CD4-positive, alpha-beta memory T cell (primary cell): ENCODE results near the gene PPP3R1. TPM values are rescaled to one million over a fixed set of nuclear protein-coding genes. Genes with fewer than 3 reads are reported as not detected.

ENCODE experiments used
- CTCF ChIA-PET: fragments of 350-600 bp; sonication (Branson Sonifier 250); formaldehyde crosslinking; loops from one replicate; lab custom pipeline; 2021; ENCODE audit warnings: inconsistent platforms; ENCODE audit not compliant: partially characterized antibody; lab: Charles Lee
- POLR2A ChIA-PET: fragments of 350-600 bp; sonication (Branson Sonifier 250); formaldehyde crosslinking; loops from one replicate; lab custom pipeline; 2021; ENCODE audit not compliant: partially characterized antibody; lab: Charles Lee
- DNase-seq, 5 donors: peaks; one replicate each; pipeline versions ENCODE4 v3.0.0 to v3.0.0-alpha.2; 2020 to 2022; ENCODE audit warnings: mixed read lengths in 1 of 5
- H3K27ac ChIP-seq: one replicate; pipeline ENCODE4 v1.7.0; 2013; ENCODE audit warnings: low read depth, low read length
- H3K27me3 ChIP-seq: 2 replicates; pipeline ENCODE4 v1.7.0; 2013; ENCODE audit warnings: mild to moderate bottlenecking, low read length, moderate library complexity; ENCODE audit not compliant: insufficient read depth
- H3K36me3 ChIP-seq: 2 replicates; pipeline ENCODE4 v1.7.0; 2013; ENCODE audit warnings: mild to moderate bottlenecking, low read length, moderate library complexity; ENCODE audit not compliant: insufficient read depth
- H3K4me1 ChIP-seq: 2 replicates; pipeline ENCODE4 v1.7.0; 2013; ENCODE audit warnings: mild to moderate bottlenecking, low read length, moderate library complexity; ENCODE audit not compliant: insufficient read depth
- H3K4me3 ChIP-seq, 2 donors: one replicate each; pipeline ENCODE4 v1.7.0; 2013; ENCODE audit warnings: low read length in 2 of 2, mild to moderate bottlenecking in 1 of 2
- H3K9me3 ChIP-seq, 2 donors: one replicate each; pipeline ENCODE4 v1.7.0; 2013; ENCODE audit warnings: low read length in 2 of 2, control low read depth in 1 of 2; ENCODE audit not compliant: control insufficient read depth in 1 of 2
- H3K27ac Mint-ChIP-seq, 7 donors: one replicate each; pipeline ENCODE4 v1.8.0; 2020 to 2021; ENCODE audit warnings: mixed read lengths in 7 of 7, mild to moderate bottlenecking in 6 of 7, inconsistent platforms in 3 of 7, moderate library complexity in 3 of 7
- H3K27me3 Mint-ChIP-seq, 2 donors: one replicate each; pipeline ENCODE4 v1.8.0; 2020 to 2021; ENCODE audit warnings: mixed read lengths in 2 of 2
- H3K36me3 Mint-ChIP-seq, 2 donors: one replicate each; pipeline ENCODE4 v1.8.0; 2020 to 2021; ENCODE audit warnings: mixed read lengths in 2 of 2, inconsistent platforms in 1 of 2, mild to moderate bottlenecking in 1 of 2
- H3K4me1 Mint-ChIP-seq, 4 donors: one replicate each; pipeline ENCODE4 v1.8.0; 2020 to 2021; ENCODE audit warnings: mixed read lengths in 4 of 4, mild to moderate bottlenecking in 1 of 4
- H3K4me3 Mint-ChIP-seq, 8 donors: one replicate each; pipeline ENCODE4 v1.8.0; 2020 to 2021; ENCODE audit warnings: mixed read lengths in 8 of 8, mild to moderate bottlenecking in 7 of 8, moderate library complexity in 6 of 8, inconsistent platforms in 3 of 8
- H3K9me3 Mint-ChIP-seq, 8 donors: one replicate each; pipeline ENCODE4 v1.8.0; 2020 to 2021; ENCODE audit warnings: mixed read lengths in 8 of 8, mild to moderate bottlenecking in 5 of 8, inconsistent platforms in 3 of 8, moderate library complexity in 1 of 8
- intact Hi-C: fragments of 100-400 bp; cut with micrococcal nuclease; formaldehyde crosslinking; loops from one replicate; pipeline ENCODE4 v1.15.1; 2023
- polyA plus RNA-seq, 2 donors: library from polyadenylated mRNA; unstranded; fragments of 300-500 nt; fragmentation: Illumina TruSeq; gene quantifications; one replicate each; pipeline ENCODE4 v1.2.3, GENCODE V29; 2021
- total RNA-seq, 2 experiments: library from RNA; stranded (reverse); gene quantifications; one replicate each; pipeline ENCODE4 v1.2.3, GENCODE V29; 2021

PPP3R1 gene
- total and polyA plus RNA-seq, 4 experiments from 2014 or later, result 3.9 to 76.8 (median 40.1) TPM

- no peaks in the 10 kb centered on the region for H3K27me3 Mint-ChIP-seq
Measured at GRCh38 chr2:68203587-68203986, 48.7 kb downstream of the PPP3R1 start.

GRCh38 chr2:68200157-68200787 is 52.1 kb downstream of the PPP3R1 start:
- ChIA-PET CTCF (interaction anchor here (1.6 kb wide), 1 partner anchor 25 kb away, joined by 6 read pairs; no protein-coding TSS in a partner anchor), POLR2A (no interaction called here)
- Histone ChIP-seq H3K4me3 (no peak overlapping the region), H3K36me3 (no peaks in the 10 kb centered on the region), H3K27me3 (no peaks in the 10 kb centered on the region), H3K9me3 (no peaks in the 10 kb centered on the region), H3K27ac (no peak overlapping the region), H3K4me1 (peaks cover 63% of the 10 kb centered on the region)
- intact Hi-C loops, result no loop called here
- H3K9me3 Mint-ChIP-seq, result no peaks in the 10 kb centered on the region
- H3K4me1 Mint-ChIP-seq, result peaks cover 38 to 75% (median 56%) of the 10 kb centered on the region in 4 donors
- peaks cover 0 to 5% of the 10 kb centered on the region in 2 donors for H3K36me3 Mint-ChIP-seq
- peak overlapping the region in 2 of 8 donors; percentile 46 to 70 for H3K4me3 Mint-ChIP-seq
- DNase-seq, result no peak
- no peaks in the 10 kb centered on the region for H3K27me3 Mint-ChIP-seq
- H3K27ac Mint-ChIP-seq, result peak overlapping the region in 5 of 7 donors; percentile 31 to 84 (median 78)

More at GRCh38 chr2:68203587-68203986, 48.7 kb downstream of the PPP3R1 start:
- peak in 3 of 5 donors; percentile 19 to 35 (median 27) for DNase-seq
- Histone ChIP-seq H3K27ac (peak overlapping the region; percentile 45), H3K27me3 (no peaks in the 10 kb centered on the region), H3K4me1 (peaks cover 83% of the 10 kb centered on the region), H3K9me3 (no peaks in the 10 kb centered on the region), H3K36me3 (no peaks in the 10 kb centered on the region), H3K4me3 (peak overlapping the region in 1 of 2 donors; percentile 20)
- ChIA-PET POLR2A (interaction anchor here (1.2 to 2.0 kb wide), 2 partner anchors 42 to 49 kb away, joined by 3 to 4 read pairs; no protein-coding TSS in a partner anchor), CTCF (interaction anchor here (1.1 to 2.1 kb wide), 4 partner anchors 12 to 24 kb away, joined by 3 to 6 read pairs (median 3); no protein-coding TSS in a partner anchor)
- Mint-ChIP-seq H3K4me1 (peaks cover 54 to 84% (median 69%) of the 10 kb centered on the region in 4 donors), H3K9me3 (no peaks in the 10 kb centered on the region), H3K27ac (peak overlapping the region; percentile 84 to 92 (median 90)), H3K36me3 (peaks cover 0 to 8% of the 10 kb centered on the region in 2 donors), H3K4me3 (peak overlapping the region; percentile 70 to 92 (median 82))
- intact Hi-C loops, result no loop called here

GRCh38 chr2:68196120-68196716 is 56.1 kb downstream of the PPP3R1 start:
- POLR2A ChIA-PET, result interaction anchor here (0.6 to 3.8 kb wide), 9 partner anchors 12 to 225 kb away, joined by 3 to 20 read pairs (median 4); partner anchors contain the start of genes PNO1 and PPP3R1
- Mint-ChIP-seq H3K4me1 (peaks cover 32 to 74% (median 51%) of the 10 kb centered on the region in 4 donors), H3K4me3 (no peak overlapping the region)

DNA sequence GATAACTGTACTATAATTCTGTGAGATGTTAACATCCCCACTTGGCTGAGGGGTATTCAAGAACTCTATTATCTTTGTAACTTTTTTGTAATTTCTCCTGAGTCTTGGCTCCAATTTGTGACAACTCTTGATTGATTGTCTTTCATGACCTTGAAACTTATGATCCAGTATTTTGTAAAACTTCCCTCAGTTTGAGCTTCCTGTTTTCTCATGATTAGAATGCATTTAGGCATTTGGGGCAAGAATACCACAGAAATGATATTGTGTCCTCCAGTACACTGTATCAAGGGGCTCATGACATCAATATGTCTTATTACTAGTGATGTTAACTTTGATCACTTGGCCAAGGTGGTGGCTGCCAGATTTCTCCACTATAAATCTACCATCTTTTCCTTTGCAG is 57.2 kb downstream of the PPP3R1 start:
- no peaks in the 10 kb centered on the region for H3K9me3 Mint-ChIP-seq
- peak overlapping the region in 1 of 8 donors; percentile 23 for H3K4me3 Mint-ChIP-seq
- H3K4me1 Mint-ChIP-seq, result peaks cover 34 to 74% (median 50%) of the 10 kb centered on the region in 4 donors
- DNase-seq, result no peak
- no peaks in the 10 kb centered on the region for H3K27me3 ChIP-seq
- peaks cover 45% of the 10 kb centered on the region for H3K4me1 ChIP-seq
- no peak overlapping the region for H3K4me3 ChIP-seq
- intact Hi-C loops, result no loop called here
- H3K9me3 ChIP-seq, result no peaks in the 10 kb centered on the region
- no peaks in the 10 kb centered on the region for H3K27me3 Mint-ChIP-seq
- CTCF ChIA-PET, result interaction anchor here (1.0 to 7.6 kb wide), 14 partner anchors 10 to 246 kb away, joined by 3 to 124 read pairs (median 17); no protein-coding TSS in a partner anchor
- H3K36me3 Mint-ChIP-seq, result no peaks in the 10 kb centered on the region
- H3K36me3 ChIP-seq, result no peaks in the 10 kb centered on the region
- POLR2A ChIA-PET, result interaction anchor here (1.9 to 3.8 kb wide), 2 partner anchors 56 to 58 kb away, joined by 16 to 20 read pairs; partner anchors contain the start of gene PPP3R1
- H3K27ac ChIP-seq, result no peak overlapping the region
- peak overlapping the region in 5 of 7 donors; percentile 0 to 86 (median 8) for H3K27ac Mint-ChIP-seq

More at GRCh38 chr2:68196120-68196716, 56.1 kb downstream of the PPP3R1 start:
- Histone ChIP-seq H3K4me1 (peaks cover 47% of the 10 kb centered on the region), H3K4me3 (no peak overlapping the region), H3K27me3 (no peaks in the 10 kb centered on the region), H3K9me3 (no peaks in the 10 kb centered on the region), H3K27ac (no peak overlapping the region), H3K36me3 (no peaks in the 10 kb centered on the region)
- Mint-ChIP-seq H3K27me3 (no peaks in the 10 kb centered on the region), H3K9me3 (no peaks in the 10 kb centered on the region), H3K36me3 (no peaks in the 10 kb centered on the region), H3K27ac (peak overlapping the region in 4 of 7 donors; percentile 38 to 91 (median 47))
- peak in 4 of 5 donors; percentile 48 to 64 (median 57) for DNase-seq
- CTCF ChIA-PET, result interaction anchor here (0.7 to 7.6 kb wide), 41 partner anchors 9 to 247 kb away, joined by 3 to 124 read pairs (median 5); partner anchors contain the start of genes PNO1 and PPP3R1
- intact Hi-C loops, result loop anchor here (1.0 to 2.0 kb wide), 3 partner anchors 29 to 86 kb away; no protein-coding TSS in a partner anchor

- Histone ChIP-seq H3K27ac (no peak overlapping the region), H3K27me3 (no peaks in the 10 kb centered on the region), H3K9me3 (no peaks in the 10 kb centered on the region), H3K4me3 (no peak overlapping the region), H3K4me1 (peaks cover 45% of the 10 kb centered on the region), H3K36me3 (no peaks in the 10 kb centered on the region)
- CTCF ChIA-PET, result interaction anchor here (0.6 to 7.6 kb wide), 10 partner anchors 9 to 91 kb away, joined by 3 to 124 read pairs (median 4); no protein-coding TSS in a partner anchor
- intact Hi-C loops, result no loop called here
- H3K27me3 Mint-ChIP-seq, result no peaks in the 10 kb centered on the region
- no peak for DNase-seq
- peak overlapping the region in 4 of 7 donors; percentile 10 to 64 (median 24) for H3K27ac Mint-ChIP-seq
- H3K36me3 Mint-ChIP-seq, result no peaks in the 10 kb centered on the region
- H3K4me1 Mint-ChIP-seq, result peaks cover 33 to 73% (median 50%) of the 10 kb centered on the region in 4 donors
- POLR2A ChIA-PET, result interaction anchor here (1.0 to 3.8 kb wide), 2 partner anchors 36 to 59 kb away, joined by 3 to 20 read pairs; partner anchors contain the start of genes PNO1 and PPP3R1
- H3K4me3 Mint-ChIP-seq, result no peak overlapping the region
- H3K9me3 Mint-ChIP-seq, result no peaks in the 10 kb centered on the region
Measured at GRCh38 chr2:68193787-68194372, 58.5 kb downstream of the PPP3R1 start.

DNA sequence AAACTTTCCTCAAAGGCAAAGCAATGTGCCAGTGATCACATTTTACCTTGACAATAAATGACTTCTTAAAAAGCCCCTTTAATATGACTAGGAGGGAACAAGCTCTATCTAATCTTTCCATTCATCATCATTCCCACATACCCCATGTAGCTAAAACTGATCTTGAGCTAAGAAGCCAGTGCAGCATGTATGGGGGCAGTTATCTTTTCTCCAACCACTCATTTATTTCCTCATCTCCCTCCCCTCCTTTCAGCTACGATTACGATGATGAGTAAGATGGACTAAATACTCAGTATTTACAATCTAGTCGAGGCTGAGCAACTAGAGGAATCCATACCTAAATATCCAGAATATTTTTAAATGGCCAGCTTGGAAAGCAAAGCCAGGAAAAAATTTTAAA is 59.2 kb downstream of the PPP3R1 start:
- no peak overlapping the region for H3K27ac ChIP-seq
- ChIA-PET CTCF (interaction anchor here (0.7 to 7.6 kb wide), 5 partner anchors 8 to 91 kb away, joined by 3 to 124 read pairs (median 4); no protein-coding TSS in a partner anchor), POLR2A (no interaction called here)

More for the DNA sequence above, 59.2 kb downstream of the PPP3R1 start:
- Mint-ChIP-seq H3K4me1 (peaks cover 37 to 81% (median 55%) of the 10 kb centered on the region in 4 donors), H3K4me3 (peak overlapping the region in 1 of 8 donors; percentile 11), H3K9me3 (no peaks in the 10 kb centered on the region), H3K27me3 (no peaks in the 10 kb centered on the region), H3K27ac (peak overlapping the region in 3 of 7 donors; percentile 12 to 74 (median 19)), H3K36me3 (peaks cover 0 to 2% of the 10 kb centered on the region in 2 donors)
- Histone ChIP-seq H3K9me3 (no peaks in the 10 kb centered on the region), H3K36me3 (no peaks in the 10 kb centered on the region), H3K27me3 (no peaks in the 10 kb centered on the region), H3K4me3 (no peak overlapping the region), H3K4me1 (peaks cover 52% of the 10 kb centered on the region)
- no peak for DNase-seq
- intact Hi-C loops, result no loop called here
